ENCODE data around the gene RANBP10.

DNA sequence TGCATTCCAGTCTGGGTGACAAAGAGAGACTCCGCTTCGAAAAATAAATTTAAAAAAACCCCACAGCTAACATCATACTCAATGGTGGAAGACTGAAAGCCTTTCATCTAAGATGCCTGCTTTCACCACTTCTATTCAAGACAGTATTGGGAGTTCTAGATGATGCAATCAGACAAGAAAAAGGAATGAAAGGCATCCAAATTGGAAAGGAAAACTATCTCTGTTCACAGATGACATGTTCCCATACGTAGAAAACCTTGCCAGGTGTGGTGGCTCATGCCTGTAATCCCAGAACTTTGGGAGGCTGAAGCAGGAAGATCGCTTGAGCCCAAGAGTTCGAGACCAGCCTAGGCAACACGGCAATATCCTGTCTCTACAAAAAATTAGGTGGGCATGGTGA is 31.1 kb downstream of the RANBP10 start:
- TF ChIP-seq CTCF (conservative IDR thresholded peaks at IDR 0.05; ENCODE audit: low read depth in 2 of 2) (no peak), EZH2 (IDR thresholded peaks at IDR 0.05; ENCODE audit: low read depth, unreplicated experiment) (no peak), EZH2phosphoT487 (IDR thresholded peaks at IDR 0.05; ENCODE audit: unreplicated experiment) (no peak), REST (IDR thresholded peaks at IDR 0.05; ENCODE audit: unreplicated experiment) (no peak), POLR2AphosphoS5 (IDR thresholded peaks at IDR 0.05; ENCODE audit: low read depth) (no peak), ETS1 (IDR thresholded peaks at IDR 0.05) (no peak), CREB1 (CRISPR knock-in tag; IDR thresholded peaks at IDR 0.05; ENCODE audit: low read depth) (no peak)
